ENCODE data around the gene ATP6V1D.

DNA sequence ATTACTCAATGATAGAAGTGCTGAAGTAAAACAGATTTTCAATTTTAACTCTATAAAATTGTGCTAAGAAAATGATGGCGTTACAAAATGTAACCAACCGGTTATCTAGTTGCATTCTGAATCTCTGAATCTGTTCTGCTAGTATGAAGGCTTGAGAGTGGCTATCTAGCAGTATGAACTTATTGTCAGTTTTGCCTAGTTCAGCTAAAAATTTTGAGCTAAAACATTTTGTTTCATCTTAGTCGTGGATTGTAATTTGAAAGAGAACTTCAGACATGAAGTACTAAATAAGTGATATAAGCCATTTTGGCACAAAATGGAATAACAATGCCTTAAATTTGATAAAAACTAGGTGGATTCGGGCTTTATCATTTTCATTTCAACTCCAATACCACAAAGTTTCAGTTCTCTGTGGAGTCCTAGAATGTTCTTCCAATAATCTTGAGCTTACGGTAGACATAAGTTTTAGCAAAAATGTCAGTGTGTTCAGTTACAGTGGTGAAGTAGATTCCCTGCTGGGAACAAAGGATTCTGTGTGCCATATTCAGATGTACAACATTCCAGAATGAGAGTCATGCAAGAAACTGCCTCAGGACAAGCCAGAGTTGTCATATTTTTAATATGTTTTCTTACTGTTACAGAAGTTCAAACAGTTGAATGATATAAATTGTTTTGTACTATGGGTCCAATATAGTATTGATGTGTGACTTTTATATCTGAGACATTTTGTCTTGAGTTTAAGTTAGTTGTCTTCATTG is 28.1 kb downstream of the ATP6V1D start:
- TF ChIP-seq GATA3 (IDR thresholded peaks at IDR 0.05; ENCODE audit: borderline replicate concordance), result no peak
- TF ChIP-seq, protein P1, sequence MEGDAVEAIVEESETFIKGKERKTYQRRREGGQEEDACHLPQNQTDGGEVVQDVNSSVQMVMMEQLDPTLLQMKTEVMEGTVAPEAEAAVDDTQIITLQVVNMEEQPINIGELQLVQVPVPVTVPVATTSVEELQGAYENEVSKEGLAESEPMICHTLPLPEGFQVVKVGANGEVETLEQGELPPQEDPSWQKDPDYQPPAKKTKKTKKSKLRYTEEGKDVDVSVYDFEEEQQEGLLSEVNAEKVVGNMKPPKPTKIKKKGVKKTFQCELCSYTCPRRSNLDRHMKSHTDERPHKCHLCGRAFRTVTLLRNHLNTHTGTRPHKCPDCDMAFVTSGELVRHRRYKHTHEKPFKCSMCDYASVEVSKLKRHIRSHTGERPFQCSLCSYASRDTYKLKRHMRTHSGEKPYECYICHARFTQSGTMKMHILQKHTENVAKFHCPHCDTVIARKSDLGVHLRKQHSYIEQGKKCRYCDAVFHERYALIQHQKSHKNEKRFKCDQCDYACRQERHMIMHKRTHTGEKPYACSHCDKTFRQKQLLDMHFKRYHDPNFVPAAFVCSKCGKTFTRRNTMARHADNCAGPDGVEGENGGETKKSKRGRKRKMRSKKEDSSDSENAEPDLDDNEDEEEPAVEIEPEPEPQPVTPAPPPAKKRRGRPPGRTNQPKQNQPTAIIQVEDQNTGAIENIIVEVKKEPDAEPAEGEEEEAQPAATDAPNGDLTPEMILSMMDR (IDR thresholded peaks at IDR 0.05), result no peak
- TF ChIP-seq, protein P2, sequence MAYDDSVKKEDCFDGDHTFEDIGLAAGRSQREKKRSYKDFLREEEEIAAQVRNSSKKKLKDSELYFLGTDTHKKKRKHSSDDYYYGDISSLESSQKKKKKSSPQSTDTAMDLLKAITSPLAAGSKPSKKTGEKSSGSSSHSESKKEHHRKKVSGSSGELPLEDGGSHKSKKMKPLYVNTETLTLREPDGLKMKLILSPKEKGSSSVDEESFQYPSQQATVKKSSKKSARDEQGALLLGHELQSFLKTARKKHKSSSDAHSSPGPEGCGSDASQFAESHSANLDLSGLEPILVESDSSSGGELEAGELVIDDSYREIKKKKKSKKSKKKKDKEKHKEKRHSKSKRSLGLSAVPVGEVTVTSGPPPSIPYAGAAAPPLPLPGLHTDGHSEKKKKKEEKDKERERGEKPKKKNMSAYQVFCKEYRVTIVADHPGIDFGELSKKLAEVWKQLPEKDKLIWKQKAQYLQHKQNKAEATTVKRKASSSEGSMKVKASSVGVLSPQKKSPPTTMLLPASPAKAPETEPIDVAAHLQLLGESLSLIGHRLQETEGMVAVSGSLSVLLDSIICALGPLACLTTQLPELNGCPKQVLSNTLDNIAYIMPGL (CRISPR knock-in tag; IDR thresholded peaks at IDR 0.05; ENCODE audit: borderline replicate concordance), result no peak
- TF ChIP-seq CBX2 (IDR thresholded peaks at IDR 0.05; ENCODE audit: borderline replicate concordance, low read depth), result no peak
- TF ChIP-seq, protein P3, sequence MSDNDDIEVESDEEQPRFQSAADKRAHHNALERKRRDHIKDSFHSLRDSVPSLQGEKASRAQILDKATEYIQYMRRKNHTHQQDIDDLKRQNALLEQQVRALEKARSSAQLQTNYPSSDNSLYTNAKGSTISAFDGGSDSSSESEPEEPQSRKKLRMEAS (IDR thresholded peaks at IDR 0.05), result no peak
- no peak for TF ChIP-seq KDM1A (IDR thresholded peaks at IDR 0.05; ENCODE audit: low read depth)
- TF ChIP-seq EP300 (IDR thresholded peaks at IDR 0.05), result no peak
- no peak for TF ChIP-seq NFE2L2 (conservative IDR thresholded peaks at IDR 0.05; ENCODE audit: low read length)
- TF ChIP-seq RAD21 (conservative IDR thresholded peaks at IDR 0.05 in 1 of 2, IDR thresholded peaks at IDR 0.05 in 1 of 2), result no peak
- TF ChIP-seq HDAC2 (IDR thresholded peaks at IDR 0.05), result no peak
- no peak for TF ChIP-seq NR3C1 (IDR thresholded peaks at IDR 0.05)
- no peak for TF ChIP-seq POLR2A (IDR thresholded peaks at IDR 0.05; ENCODE audit: low read length)
- TF ChIP-seq SREBF2 (IDR thresholded peaks at IDR 0.05), result no peak
